ENCODE measurements around the gene TVP23C.

TVP23C gene

GRCh38 chr17:15462976-15463772, 100.1 kb downstream of the TVP23C start:
- DNase-seq: no peak

GRCh38 chr17:15457723-15458094, 105.6 kb downstream of the TVP23C start:
- DNase-seq: no peak

- DNase-seq: no peak
Measured at GRCh38 chr17:15456972-15457722, 106.1 kb downstream of the TVP23C start.

- DNase-seq: no peak
Measured at GRCh38 chr17:15456496-15456895, 106.8 kb downstream of the TVP23C start.

GRCh38 chr17:15454346-15454745, 108.9 kb downstream of the TVP23C start:
- no peak for DNase-seq

GRCh38 chr17:15453782-15454181, 109.5 kb downstream of the TVP23C start:
- DNase-seq: no peak

GRCh38 chr17:15453246-15453645, 110.0 kb downstream of the TVP23C start:
- no peak for DNase-seq

GRCh38 chr17:15452746-15453145, 110.5 kb downstream of the TVP23C start:
- DNase-seq: no peak

All from NCI-H1930 (cell line).